Mammary epithelial cell (primary cell): Measurements from ENCODE around the gene TXNRD1.

Experiments used
- CTCF ChIP-seq, 2 donors: IDR thresholded peaks in 1 of 2; conservative IDR thresholded peaks in 1 of 2; 2 replicates each; pipeline ENCODE4 v1.5.1; 2011 to 2012; ENCODE audit warnings: inconsistent platforms in 2 of 2, low read length in 2 of 2, mild to moderate bottlenecking in 2 of 2, control low read depth in 1 of 2, low read depth in 1 of 2; ENCODE audit not compliant: insufficient read depth in 1 of 2; ENCODE audit errors: extremely low read depth in 1 of 2
- EZH2 ChIP-seq: IDR thresholded peaks from 2 replicates; pipeline ENCODE4 v1.6.1; 2012; ENCODE audit warnings: low read length, inconsistent platforms, borderline replicate concordance

DNA sequence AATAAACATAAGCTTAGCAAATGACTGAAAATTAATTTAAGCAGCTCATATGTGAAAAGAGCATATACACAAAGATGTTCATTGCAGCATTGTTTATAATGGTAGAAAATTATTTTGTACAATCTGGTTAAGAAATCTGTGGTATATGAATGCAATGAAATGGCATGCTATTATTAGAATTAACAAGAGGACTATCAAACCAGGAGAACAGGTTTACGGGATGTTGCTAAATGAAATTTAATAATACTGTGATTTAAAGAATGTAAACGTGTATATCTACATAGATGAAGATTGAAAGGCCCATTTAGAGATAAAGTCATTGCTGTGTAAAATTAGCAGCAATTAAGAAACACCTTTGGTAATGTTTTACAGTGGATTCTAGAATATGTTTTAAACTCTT, 158.5 kb downstream of the TXNRD1 start:
- TF ChIP-seq CTCF (conservative IDR thresholded peaks at IDR 0.05 in 1 of 2, IDR thresholded peaks at IDR 0.05 in 1 of 2; ENCODE audit: extremely low read depth in 1 of 2, insufficient read depth in 1 of 2, low read depth in 1 of 2, low read length in 2 of 2) (no peak), EZH2 (no peak)
